Ureter (tissue), 1 donor: ENCODE results near the gene SLC22A2. TPM values are rescaled to one million over a fixed set of nuclear protein-coding genes. Genes with fewer than 3 reads are reported as not detected.

Experiments used
- DNase-seq: peaks from one replicate; pipeline ENCODE4 v3.0.0-alpha.2; 2020; ENCODE audit warnings: low spot score
- total RNA-seq: library from RNA; stranded (reverse); gene quantifications from one replicate; pipeline ENCODE4 v1.2.4, GENCODE V29; 2023
- donor health status: DM: yes; HTN: yes; CAD: no.

The SLC22A2 gene
- total RNA-seq, 1 donor from 2014 or later = not detected

DNA sequence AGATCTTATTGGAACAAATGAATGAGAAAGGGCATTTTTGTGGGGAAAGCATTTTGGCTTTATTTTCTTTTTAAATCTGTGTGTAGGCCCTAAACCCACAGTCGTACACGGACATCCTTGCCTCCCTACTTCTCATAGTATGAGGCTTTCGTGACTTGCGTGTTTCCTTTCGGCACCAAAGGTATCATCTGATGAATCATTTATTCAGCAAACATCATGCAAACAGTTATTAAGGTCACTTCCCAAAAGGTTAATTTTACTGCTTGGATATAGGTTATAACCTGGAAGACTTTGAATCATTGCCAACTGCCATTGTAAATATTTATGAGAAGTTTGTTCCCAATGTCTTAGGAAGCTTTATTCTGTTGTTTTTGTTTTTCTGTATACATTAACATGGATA is 15.1 kb upstream of the SLC22A2 start:
- DNase-seq = no peak

DNA sequence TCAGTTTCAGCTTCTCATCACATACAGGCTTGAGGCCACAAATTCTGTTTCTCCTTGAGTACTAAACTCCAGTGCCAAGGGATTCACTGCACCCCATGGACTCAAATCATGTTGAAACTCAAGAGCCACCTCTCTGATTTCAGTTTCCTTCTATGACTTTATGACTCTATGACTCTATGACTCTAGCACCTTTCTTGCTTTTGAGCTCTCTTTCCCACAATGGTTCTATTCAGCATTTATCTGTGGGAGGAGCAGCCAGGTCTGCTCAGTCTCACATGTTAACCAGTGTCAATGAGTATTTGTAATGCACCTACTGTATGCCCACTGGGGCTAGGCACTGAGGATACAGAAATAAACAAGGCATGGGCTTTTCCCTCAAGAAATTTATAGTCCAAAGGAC is 14.6 kb upstream of the SLC22A2 start:
- DNase-seq = no peak

DNA sequence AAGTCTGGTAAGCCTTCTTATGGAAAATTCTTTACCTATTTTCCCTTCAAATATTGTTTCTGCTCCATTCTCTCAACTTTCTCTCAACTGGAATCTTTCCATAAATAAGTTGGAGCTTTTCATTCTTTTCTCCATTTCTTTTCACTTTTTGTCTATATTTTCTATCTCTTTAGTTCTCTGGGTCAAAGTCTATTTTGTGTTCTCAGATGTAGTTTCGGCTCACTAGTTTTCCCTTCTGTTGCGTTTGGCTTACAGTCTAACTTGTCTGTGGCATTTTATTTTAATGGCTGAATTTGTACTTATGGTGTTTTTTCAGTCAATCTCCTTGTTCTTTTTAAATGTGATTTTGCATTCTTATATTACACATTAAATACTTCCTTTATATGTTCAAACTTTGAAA is 14.1 kb upstream of the SLC22A2 start:
- no peak for DNase-seq

DNA sequence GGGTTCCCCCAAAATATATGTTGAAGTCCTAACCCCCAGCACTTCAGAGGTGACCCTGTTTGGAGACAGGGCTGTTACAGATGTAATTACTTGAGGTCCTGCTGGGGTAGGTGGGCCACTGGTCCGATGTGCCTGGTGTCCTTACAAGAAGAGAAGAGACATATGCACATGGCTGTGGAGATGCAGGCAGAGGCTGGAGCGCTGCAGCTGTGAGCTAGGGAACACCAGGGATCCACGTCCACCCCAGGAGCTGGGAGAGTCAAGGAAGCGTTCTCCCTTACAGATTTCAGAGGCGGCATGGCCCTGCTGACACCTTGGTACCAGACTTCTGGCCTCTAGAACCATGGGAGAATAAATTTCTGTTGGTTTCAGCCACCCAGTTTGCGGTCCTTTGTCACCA is 11.7 kb upstream of the SLC22A2 start:
- no peak for DNase-seq

DNA sequence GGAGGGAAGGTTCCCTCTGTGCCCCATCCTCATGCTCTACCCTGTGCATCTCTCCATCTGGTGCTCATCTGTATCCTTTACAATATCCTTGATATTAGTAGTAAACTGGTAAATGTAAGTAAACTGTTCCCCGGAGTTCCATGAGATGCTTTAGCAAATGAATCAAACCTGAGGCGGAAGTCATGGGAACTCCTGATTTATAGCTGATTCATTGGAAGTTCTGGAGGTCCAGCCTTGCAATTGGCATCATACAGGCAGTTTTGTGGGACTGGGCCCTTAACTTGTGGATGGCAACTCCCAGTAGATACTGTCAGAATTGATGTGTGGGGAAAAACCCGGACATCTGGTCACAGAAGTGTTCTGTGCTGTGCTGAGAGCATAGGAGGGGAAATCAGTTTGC is 11.2 kb upstream of the SLC22A2 start:
- DNase-seq = no peak

DNA sequence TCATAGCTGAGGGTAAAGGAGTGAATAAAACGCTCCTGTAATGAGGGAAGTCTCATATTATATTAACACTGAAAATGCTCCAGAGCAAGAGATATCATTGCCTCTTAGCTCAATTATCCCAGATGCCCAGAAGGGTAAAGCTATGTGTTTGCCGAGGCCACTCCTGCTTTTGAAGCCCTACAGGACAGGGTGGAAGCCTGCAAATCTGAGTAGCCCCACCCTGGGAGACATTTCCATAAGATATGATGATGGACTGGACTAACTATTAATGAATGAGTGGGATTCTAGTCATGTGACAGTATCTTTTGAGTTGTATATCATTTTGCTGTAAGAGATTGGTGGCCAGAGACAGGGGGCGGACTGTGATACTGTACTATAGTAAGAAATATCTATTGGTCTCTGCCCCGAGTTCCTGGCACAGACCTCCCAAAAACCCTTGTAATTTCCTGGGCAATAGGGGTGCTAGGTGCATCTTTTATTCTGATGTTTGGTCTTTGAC is 10.5 kb upstream of the SLC22A2 start:
- no peak for DNase-seq

DNA sequence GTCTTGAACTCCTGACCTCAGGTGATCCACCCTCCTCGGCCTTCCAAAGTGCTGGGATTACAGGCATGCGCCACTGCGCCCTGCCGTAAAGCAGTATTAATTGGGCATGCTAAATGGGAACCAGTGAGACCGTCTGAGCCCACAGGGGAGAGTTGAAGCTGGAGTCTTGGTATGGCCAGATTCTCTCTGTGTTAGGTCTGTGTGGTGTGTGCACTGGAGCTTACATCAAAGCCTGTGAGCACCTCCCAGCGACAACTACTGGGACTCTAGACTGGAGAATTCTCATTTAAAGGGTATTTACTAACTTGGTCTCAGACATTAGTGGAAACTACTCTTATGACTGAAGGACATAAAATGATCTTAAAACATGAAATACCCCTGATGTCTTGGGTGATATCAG is 8.5 kb upstream of the SLC22A2 start:
- DNase-seq = no peak

DNA sequence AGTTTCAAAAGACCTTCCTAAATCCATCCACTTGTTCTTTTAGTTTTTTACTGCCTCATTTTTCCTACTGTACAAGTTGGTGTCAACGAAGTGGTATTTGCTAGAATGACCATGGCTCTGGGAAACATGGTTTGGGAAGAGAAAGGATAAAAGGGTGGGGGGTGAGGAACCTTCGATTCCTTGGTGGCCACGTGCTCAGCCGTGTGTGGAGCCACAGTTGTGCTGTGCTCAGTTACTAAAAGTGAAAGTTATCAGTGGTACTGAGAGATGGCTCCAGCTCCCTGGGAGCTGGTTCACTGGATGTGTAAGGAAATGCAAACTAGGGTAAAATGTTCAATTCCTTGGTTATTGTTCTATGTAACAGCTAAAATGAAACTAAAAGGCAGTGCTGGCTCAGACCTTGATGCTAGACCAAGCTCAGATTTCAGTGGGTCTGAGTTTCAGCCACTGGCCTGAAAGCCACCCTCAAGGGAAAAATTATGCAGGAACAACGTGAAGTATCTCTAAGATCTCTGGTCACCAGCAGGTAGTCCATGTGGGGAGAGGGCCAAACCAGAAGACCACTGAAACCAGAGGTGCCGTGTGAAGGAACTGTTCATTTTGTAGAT is 7.4 kb upstream of the SLC22A2 start:
- DNase-seq = no peak

DNA sequence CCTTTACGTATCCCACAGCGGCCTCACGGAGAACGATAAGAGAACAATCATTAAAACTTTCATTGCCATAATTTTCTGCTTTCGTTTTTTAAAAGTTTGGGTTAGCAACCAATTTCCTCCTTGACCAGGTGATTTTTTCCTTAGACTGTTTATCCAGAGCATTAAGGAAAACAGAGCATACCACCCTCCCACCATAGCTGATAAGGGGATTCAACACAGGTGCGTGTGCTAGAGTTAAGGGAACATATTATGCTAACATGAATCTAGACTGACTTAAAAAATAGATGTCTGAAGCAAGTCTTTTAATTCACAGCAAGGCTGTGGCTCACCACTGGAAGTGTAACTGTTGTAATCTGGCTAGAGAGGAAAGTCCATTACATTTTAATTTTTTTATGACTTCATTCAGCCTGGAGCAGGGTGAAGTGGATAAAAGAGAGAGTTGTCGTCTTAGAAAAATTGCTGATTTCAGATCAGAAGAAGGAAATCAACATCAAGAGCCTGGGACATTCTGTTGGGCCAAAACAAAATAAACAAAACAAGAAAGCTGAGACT is 5.5 kb upstream of the SLC22A2 start:
- DNase-seq = no peak

DNA sequence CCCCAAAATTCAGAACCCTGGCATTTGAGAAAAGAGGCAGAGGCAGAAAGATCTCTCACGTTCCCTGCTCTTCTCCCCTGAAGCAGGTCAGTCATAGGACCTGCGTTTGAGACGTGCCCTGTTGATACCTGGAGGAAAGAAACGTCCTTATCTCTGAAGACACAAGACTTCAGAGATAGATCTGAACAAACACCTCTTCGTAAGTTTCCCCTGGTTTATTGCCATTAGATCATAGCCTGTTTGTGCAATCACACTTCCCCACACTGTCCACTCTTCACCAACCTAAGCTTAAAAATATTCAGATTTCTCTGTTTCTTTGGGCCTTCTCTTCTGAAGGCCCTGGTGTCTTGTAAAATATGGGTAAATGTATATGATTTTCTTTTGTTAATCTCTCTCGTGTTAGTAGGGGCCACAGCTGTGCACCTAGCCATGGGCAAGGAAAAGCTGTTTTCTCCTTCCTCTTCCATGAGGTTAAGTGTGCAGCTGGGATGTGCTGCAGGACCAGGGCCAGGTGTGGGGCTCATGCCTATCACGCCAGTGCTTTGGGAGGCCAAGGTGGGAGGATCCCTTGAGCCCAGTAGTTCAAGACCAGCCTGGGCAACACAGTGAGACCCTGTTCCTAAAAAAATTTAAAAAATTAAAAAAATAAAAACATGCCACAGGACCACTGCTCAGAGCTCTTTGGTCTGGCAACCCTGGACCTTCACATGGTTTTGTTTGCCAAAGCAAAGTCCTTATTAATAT is 4.7 kb upstream of the SLC22A2 start:
- no peak for DNase-seq

DNA sequence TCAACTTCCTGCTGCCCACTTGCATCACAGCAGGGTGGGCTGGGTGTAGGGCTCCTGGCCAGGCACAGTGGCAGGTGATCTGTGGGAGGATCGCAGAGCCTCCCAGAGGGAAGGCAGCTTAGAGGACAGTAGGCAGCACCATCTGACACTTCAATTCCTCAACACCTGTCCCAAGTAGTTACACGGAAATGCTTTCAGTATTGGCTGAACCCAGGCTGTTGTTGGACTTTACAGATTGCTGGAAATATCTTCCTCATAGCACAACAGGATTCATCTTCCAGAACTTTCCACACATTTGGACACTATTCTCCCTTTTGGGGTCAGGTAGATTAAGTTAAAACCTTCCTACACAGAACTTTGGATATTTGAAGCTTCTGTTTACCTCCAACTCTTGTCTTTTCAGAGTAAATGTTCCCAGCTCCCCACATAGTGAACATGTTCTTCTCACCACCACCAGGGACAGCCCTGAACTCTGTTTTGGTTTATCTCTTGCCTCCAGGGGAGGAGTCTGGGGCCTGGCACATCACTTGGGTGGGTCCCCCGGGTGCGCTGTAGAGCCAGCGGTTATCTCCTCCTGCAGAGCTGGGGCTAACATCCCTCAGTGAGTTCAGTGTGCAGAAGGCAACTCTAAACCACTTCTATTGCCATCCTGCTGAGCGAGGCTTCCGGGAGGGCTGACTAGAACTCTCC is 3.5 kb upstream of the SLC22A2 start:
- DNase-seq = no peak

DNA sequence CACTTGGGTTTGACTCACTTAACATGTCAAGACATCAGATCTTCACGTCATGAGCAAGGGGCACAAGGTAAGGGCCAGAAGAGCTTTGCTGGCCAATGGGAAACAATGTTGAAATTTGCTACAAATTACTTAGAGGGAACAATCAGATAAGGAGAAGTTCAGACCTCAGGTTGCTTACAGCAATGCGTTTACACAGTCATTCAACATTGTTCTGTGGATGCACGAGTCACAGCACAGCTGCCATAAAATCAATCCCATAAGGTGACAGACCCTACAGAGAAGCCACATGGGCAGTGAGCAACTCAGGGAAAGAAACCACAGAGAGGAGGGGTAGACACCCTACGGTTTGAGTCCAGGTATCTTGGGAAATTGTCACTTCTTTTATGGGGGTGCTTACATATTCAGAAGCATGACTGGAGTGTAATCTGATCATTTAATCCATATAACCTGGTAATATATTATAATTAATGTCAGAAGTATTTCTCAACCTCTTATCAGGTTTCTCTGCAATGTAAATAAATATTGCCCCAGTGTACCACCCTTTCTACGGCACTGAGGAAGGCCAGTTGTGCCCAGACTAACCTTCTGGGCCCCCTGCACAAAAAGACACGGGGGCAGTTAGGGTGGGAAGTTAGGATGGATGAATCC is 2.3 kb upstream of the SLC22A2 start:
- DNase-seq = no peak

DNA sequence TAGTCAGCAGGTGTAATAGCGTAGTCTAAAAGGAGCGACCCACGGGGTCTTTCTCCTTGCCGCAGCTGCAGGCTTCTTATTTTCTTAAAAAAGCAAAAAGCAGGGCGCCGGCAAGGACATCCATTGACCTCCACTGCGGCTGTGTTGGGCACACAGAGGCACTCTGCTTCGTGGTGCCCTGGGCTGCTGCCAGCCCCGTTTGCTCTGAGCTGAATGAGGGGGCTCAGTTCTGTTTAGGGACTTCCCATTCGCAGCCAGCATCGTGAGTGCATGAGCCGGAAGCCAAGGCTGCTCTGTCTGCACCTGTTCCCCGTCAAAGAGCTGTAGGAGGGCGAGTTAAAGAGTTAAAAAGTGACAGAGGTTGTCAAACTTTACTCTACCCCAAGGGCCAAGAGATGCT is 1.7 kb upstream of the SLC22A2 start:
- DNase-seq = no peak

DNA sequence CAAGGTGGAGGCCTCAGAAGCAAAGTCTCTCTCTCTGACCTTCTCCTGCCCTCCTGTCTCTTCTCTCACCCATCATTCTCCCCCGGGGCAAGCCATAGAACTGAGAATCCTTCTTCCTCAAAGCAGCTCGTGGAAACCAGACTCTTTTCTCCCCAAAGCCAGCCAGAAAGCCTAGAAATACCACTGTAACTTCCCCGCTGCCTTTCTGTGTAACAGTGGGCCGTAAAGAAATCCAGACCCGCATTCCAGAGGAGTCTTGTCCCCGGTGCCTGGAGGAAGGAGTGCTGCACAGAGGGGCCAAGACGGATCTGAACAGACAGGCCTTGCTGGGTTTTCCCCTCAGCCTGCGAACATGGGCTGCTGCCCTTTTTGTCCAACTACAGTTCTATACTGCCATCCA is 977 bp upstream of the SLC22A2 start:
- DNase-seq = no peak

DNA sequence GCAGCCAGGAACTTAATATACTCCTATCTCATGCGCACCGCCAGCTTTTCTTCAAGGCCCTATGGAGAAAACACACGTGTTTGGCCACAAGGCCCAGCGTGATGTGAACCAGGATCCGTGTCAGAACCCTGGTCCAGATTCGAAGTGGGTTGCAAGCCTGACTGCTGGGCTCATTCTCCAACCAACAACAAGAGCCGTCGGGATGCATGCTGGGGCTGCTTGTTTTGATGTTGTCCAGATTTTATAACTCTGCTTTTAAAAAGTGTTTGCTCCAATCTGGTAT is 463 bp upstream of the SLC22A2 start:
- DNase-seq = no peak

DNA sequence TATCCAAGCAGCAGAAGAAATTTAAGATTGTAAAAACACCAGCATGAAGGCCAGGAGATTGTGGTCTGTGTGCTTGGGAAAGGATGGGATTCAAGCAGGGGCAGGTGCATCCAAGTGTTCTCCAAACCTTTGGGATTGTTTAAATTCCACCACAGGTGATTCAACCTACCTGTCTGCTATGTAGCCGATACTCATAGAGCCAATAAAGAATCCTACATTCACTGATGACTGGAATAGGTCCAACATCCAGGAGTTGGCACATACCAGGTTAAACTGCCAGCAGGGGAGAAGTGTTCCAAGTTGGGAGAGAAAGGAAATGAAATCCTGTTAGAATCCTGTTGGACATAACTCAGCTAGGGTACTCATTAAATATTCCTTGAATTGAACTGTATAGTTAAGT is 2.2 kb downstream of the SLC22A2 start:
- no peak for DNase-seq

DNA sequence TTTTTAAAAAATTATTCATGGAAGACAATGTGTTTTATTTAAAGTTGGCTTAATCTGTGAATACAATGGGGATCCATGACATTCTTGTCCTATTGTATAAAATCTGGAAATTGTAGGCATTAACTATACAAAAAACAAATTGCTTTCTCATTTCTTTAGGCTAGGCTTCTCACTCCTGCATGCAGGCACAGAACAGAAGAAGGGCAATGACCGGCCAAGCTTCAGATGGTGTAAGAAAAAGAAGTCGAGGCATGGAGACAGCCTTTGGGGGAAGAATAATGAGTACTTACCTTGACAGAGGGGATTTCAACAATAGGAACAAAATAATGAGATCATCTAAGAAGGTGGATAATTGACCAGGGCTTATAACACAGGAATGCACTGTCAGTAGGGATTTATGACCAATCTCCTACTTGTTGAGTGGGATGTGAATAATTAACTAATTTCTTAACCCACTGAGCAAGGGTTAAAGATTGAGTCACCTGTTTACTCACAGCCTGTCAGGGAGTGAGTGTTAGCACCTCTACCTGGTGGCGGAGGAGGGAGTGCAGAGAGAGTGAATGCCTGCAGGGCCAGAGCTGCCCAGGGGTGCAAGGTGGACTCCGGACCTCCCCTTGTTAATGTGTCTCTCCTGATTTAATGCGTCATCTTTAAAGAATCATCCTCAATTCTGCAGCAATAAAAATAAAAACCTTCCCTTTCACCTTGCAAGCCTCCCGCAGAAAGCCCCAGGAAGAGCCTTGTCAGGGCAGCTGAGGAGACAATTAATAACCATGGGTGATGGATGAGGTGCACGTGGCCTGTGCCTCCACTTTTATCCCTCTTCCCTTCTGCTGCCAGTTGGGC is 3.9 kb downstream of the SLC22A2 start:
- no peak for DNase-seq

DNA sequence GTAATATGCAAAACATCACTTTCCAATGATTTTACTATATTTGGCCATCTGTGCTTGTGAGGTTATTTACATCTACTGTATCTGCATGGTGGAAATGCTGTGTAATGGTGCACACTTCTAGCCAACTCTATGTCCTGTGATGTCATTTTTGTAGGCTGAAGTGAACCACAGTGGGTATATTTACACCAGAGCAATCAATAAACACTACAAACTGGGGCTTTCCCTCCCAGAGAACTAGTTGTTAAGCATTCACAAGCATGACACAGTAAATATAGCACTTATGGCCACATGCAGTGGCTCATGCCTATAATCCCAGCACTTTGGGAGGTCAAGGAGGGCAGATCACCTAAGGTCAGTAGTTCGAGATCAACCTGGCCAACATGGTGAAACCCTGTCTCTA is 4.9 kb downstream of the SLC22A2 start:
- no peak for DNase-seq

DNA sequence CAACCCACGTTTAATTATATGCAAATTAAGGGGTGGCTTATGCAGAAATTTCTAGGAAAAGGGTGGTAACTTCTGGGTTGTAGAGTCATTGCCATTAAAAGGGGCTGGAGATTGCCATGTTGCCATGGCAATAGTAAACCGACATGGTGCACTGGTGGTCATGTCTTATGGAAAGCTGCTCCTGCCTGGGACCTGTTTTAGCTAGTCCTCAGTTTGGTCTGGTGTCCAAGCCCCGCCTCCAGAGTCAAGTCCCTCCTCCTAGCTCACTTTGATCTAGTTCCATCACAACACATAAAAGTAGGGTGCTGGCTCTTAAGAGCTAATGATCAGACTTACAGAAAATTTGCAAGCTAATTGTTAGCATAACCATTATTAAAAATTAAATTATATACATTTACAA is 5.3 kb downstream of the SLC22A2 start:
- DNase-seq = no peak

DNA sequence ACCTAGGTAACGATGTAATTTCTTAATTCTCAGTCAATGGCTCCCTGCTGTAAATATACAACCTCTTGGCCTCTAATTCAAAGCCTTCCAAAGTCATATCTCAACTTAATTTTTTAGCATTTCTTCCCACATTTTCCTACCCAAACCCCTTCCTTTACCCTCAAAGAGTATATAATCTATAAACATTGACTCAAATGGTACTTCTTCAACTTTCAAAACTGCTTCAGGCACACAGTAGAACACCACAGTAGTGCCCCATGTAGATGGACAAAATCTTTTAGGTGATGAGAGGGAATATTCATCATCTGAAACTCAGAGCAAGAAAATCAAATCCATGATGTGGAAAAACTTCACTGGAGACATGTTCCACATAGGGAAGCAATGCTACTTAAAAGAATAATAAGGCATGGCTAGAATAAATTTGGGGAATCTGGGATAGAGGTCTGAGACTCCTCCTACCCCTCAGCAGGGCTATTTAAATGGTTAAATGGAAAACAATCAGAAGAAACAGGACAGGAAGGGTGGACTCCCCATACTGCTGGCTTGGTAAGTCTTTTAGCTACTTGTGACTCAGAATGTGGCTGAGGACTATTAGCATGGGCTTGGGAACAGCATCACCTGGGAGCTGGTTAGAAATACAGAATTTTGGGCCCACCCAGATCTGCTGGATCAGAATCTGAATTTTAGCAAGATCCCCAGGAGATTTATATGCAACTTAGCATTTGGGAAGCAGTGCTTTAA is 6.4 kb downstream of the SLC22A2 start:
- DNase-seq = no peak

DNA sequence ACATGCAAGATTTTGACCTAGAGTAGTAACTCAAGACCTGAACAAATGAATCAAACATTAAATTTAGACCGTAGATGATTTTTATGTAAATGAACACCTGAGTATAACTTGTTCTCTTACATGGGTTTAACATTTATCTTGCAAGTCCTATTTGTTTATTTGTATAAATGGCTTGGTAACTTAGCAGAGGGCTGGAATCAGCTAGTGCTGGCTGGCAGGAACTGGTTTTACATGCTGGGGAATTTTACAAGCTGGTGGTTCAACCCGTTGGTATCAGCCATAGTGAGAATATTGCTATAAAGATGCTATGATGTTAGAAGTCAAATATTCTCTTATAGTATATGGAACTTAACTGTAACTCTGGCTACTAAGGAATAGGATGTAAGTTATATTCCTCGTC is 8.9 kb downstream of the SLC22A2 start:
- DNase-seq = no peak
